ENCODE data around the gene MAPK13.
"Not testable (repeated sequence)": the region's sequence is repeated elsewhere in the genome, so short reads cannot be mapped to it uniquely, and the experiment has no call there.

Gene MAPK13

DNA sequence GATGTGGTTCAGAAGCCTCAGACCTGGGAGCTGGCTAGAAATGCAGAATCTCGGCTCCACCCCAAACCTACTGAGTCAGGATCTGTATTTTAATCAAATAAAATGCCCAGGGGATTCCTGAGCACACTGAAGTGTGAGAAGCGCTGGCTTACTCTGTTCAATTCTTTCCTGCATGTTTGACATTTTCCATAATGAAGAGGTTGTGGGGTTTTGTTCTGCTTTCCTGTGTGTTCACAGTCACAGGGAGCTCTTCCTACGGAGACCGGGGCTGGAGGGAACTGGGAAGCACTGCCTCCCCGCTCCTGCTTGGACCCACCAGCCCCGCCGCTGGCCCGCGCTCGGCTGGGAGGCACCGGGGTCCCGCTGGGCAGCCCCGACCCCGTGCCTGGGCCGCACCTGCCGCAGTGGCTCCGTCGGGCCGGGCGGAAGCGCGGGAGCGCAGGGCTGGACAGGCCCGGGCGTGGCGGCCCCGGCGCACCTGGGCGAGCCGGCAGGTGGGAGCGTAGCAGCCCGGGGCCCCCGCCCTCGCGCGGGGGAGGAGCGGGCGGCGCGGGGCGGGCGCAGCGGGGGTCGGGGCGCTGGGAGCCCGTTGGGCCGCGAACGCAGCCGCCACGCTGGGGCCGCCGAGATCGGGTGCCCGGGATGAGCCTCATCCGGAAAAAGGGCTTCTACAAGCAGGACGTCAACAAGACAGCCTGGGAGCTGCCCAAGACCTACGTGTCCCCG, at the start of gene MAPK13:
MAPK13 (plus strand) TSS at position 573 of the 726 bp plus-strand sequence; CDS start at position 643, 70 bp downstream.
- peak; percentile 75 for DNase-seq

DNA sequence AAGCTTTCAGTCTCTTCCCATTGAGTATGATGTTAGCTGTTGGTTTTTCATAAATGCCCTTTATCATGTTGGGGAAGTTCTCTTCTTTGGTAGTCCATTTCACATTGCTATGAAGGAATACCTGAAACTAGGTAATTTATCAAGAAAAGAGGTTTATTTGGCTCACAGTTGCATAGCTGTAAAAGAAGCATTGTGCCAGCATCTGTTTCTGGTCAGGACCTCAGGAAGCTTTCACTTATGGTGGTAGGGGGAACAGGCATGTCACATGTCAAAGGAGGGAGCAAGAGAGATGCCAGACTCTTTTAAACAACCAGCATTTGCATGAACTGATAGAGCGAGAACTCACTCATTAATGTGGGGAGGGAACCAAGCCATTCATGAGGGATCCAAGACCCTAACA, 48.0 kb upstream of the MAPK13 start:
- DNase-seq = no peak

- DNase-seq = no peak
Measured at GRCh38 chr6:36083446-36083845, 46.9 kb upstream of the MAPK13 start.

DNA sequence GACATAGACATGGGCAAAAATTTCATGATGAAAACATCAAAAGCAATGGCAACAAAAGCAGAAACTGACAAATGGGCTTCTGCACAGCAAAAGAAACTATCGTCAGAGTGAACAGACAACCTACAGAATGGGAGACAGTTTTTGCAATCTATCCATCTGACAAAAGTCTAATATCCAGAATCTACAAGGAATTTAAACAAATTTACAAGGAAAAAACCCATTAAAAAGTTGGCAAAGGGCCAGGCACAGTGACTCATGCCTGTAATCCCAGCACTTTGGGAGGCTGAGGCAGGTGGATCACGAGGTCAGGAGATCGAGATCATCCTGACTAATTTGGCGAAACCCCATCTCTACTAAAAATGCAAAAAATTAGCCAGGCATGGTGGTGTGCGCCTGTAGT, 42.1 kb upstream of the MAPK13 start:
- not testable (repeated sequence) for DNase-seq

- DNase-seq = no peak
Measured at GRCh38 chr6:36089048-36089447, 41.3 kb upstream of the MAPK13 start.

- DNase-seq = no peak
Measured at GRCh38 chr6:36094238-36094637, 36.1 kb upstream of the MAPK13 start.

GRCh38 chr6:36094753-36095496, 35.4 kb upstream of the MAPK13 start:
- DNase-seq = peak; percentile 93

DNA sequence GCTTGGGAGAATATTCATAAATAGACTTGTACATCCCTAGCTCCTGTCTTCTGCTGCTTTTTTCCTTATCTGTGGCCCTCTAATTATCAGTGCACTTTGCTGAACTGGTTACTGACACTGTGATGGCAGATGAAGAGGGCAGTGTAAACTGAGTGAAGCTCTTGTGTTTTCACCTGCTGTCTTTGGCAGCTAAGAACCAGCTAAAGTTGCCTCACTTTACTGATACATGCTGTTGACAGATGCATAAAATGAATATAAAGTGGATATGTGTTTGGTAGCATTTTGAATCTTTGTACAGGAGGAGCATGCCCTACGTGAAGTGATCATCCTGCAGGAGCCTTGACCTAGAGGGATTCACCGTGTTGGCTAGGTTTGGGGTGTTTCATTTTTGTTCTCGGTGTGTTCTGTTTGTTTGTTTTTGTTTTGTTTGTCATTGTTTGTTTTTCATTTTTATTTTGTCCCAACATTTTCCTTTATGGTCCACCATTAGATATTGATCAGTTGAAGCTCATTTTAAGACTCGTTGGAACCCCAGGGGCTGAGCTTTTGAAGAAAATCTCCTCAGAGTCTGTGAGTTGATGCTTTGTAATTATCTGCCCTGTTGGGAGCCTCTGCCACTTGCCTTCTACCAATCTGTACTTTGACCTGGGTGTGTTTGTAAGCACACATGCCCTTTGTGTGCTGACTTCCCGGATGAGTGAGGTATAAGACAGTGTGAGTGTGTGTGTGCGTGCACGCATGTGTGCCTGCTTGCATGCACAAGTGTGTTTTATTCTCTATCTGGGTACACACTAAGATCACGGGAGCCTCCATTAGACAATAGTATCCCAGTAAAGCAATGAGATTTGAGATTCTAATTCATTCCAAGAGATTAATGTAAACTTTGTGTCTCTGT, 34.6 kb upstream of the MAPK13 start:
- no peak for DNase-seq

GRCh38 chr6:36098253-36098919, 31.9 kb upstream of the MAPK13 start:
- no peak for DNase-seq

GRCh38 chr6:36098920-36099647, 31.2 kb upstream of the MAPK13 start:
- no peak for DNase-seq

GRCh38 chr6:36099869-36100483, 30.3 kb upstream of the MAPK13 start:
- no peak for DNase-seq

GRCh38 chr6:36101691-36102090, 28.6 kb upstream of the MAPK13 start:
- no peak for DNase-seq

GRCh38 chr6:36102853-36103252, 27.5 kb upstream of the MAPK13 start:
- no peak for DNase-seq

- DNase-seq = no peak
Measured at GRCh38 chr6:36104836-36105235, 25.5 kb upstream of the MAPK13 start.

DNA sequence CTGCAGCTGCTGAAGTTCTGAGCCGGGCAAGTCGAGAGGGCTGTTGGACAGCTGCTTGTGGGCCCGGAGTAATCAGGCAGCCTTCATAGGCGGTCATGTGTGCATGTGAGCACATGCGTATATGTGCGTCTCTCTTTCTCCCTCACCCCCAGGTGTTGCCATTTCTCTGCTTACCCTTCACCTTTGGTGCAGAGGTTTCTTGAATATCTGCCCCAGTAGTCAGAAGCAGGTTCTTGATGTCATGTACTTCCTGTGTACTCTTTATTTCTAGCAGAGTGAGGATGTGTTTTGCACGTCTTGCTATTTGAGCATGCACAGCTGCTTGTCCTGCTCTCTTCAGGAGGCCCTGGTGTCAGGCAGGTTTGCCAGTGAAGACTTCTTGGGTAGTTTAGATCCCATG, 21.2 kb upstream of the MAPK13 start:
- no peak for DNase-seq

DNA sequence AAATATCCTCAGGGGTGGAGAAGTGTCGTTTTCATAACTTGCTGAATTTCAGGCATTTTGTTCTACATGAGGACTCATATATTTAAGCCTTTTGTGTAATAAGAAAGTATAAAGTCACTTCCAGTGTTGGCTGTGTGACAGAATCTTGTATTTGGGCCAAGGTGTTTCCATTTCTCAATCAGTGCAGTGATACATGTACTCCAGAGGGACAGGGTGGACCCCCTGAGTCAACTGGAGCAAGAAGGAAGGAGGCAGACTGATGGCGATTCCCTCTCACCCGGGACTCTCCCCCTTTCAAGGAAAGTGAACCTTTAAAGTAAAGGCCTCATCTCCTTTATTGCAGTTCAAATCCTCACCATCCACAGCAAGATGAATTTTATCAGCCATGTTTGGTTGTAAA, 20.3 kb upstream of the MAPK13 start:
- no peak for DNase-seq

DNA sequence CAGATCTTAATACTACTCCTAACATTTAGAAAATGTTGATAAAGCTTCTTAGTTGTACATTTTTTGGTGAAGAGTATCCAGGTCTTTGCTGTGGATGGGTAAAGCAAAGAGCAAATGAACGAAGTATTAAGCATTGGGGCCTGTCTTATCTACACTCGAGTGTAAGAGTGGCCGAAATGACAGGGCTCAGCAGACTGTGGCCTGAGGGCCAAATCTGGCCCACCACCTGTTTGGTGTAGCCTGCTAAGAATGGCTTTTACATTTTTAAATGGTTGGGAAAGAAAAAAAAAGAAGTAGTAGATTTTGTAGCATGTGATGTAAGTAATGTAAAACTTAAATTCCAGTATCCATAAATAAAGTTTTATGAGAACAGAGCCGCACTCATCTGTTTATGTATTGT, 19.4 kb upstream of the MAPK13 start:
- no peak for DNase-seq

DNA sequence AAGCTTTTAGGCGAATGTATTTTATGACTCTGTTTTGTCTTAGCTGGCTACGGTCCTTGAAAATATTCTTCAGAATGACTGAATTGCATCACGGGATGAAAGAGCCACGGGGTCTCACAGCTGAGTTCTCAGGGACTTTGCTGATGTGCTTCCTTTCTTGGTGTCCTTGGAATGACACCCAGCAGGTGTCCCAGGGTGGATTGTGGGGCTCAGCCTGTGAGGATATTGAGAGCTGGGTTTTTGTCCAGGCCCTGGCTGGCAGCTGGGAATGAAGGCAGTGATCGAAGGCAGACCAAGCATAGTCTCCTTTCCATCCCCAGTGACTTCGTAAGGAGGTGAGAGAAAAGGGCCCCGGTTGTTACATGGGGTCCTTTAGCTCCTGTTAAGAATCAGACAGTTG, 18.8 kb upstream of the MAPK13 start:
- no peak for DNase-seq

GRCh38 chr6:36113049-36113448, 17.3 kb upstream of the MAPK13 start:
- DNase-seq = no peak

DNA sequence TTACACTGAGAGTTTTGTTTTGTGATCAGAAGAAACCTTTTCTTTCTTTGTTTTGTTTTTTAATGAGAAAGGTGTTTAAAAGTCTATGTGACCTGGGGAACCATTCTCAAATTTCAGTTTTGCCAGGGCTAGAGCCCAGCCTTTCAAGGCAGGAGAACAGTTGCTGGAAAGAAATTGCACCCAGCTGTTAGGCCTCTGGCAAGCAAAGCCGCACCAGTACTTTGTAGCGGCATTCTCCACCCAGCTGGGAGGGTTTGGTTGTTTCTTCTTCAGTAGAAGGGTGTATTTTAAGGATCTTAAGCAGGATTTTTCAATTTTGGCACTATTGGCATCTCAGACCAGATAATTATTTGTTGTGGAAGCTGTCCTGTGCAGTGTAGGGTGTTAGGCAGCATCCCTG, 16.6 kb upstream of the MAPK13 start:
- DNase-seq = no peak

GRCh38 chr6:36114798-36115408, 15.4 kb upstream of the MAPK13 start:
- DNase-seq = no peak
